HG02763 (cell line): Measurements from ENCODE around the gene CREB5.
"Not testable (repeated sequence)": the region's sequence is repeated elsewhere in the genome, so short reads cannot be mapped to it uniquely, and the experiment has no call there.

Experiments used
- ATAC-seq: cut with Tn5 transposase; IDR thresholded peaks from one replicate; pipeline ENCODE4 v1.9.1; 2021; ENCODE audit warnings: mild to moderate bottlenecking, moderate library complexity; ENCODE audit not compliant: unreplicated experiment

The CREB5 gene

DNA sequence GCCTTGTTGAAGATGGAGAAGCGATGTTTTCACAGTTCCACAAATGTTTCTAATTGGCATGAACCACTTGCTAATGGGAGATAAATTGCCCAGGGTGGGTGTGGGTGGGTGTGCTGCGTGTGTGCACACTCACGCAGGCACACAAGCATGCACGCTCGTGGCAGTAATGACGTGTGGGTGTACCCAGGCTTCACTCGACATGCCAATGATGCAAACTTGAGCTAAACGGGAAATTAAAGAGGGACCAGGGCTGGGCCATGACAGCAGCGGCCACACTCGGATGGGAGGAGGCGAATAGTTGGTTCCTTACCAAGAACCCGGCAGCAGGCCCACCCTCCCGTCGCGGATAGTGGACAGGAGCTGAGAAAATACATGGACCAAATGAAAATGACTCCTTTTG, 386.0 kb downstream of the CREB5 start:
- no peak for ATAC-seq

- ATAC-seq: no peak
Observed at GRCh38 chr7:28799619-28800018, 387.3 kb downstream of the CREB5 start.

GRCh38 chr7:28800150-28800549, 387.8 kb downstream of the CREB5 start:
- no peak for ATAC-seq

DNA sequence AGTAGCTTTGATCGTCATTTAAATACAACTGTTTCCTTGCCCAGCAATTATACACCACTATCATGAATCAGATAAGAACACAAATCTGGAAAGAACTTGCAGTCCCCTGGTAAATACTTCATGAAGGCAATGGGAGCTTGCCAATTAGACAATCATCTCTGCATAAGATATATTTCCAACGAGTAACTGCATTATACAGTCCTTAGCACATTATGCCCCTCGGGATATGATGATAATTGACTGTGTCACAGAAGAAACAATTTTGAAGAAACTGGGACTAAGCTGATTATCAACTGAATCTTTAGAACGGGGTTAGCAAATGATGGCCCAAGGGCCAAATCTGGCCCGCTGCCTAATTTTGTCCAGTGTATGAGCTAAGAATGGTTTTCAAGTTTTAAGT, 390.1 kb downstream of the CREB5 start:
- ATAC-seq: no peak

GRCh38 chr7:28804157-28804556, 391.8 kb downstream of the CREB5 start:
- no peak for ATAC-seq

DNA sequence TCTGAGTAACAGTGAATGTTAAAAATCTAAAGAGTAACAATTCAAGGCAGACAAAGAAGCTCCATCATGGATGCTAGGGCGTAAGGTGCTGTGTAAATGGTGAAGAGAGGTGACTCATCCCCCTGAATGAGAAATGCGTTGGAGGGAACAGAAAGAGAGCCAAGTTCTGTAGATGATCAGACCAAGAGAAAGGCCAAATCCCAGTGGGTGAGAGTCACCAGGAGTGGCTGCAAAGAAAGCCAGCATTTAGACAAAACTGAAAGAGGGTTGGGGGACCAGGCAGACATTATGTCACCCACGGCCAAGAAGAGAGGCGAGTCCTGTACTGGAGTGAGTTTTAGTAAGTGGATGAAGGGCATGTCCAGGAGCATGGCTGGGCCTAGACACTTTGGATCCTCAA, 392.7 kb downstream of the CREB5 start:
- ATAC-seq: no peak

DNA sequence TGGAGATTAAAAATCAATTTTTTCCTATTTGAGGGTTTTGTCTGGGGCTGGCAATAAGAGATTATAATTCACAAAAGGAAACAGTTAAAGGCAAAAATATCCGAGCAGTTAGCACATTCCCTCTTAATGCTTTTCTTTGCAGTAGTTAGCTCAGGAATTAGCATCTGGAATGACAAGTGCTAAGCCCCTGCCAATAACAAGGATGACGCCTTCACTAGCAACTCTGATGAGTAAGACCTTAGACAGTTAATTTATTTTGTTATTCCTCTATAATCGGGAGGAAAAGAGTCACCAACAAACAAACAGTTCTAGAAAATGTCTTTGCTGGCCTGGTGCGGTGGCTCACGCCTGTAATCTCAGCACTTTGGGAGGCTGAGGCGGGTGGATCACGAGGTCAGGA, 394.5 kb downstream of the CREB5 start:
- no peak for ATAC-seq

- no peak for ATAC-seq
Observed at GRCh38 chr7:28807396-28807994, 395.2 kb downstream of the CREB5 start.

DNA sequence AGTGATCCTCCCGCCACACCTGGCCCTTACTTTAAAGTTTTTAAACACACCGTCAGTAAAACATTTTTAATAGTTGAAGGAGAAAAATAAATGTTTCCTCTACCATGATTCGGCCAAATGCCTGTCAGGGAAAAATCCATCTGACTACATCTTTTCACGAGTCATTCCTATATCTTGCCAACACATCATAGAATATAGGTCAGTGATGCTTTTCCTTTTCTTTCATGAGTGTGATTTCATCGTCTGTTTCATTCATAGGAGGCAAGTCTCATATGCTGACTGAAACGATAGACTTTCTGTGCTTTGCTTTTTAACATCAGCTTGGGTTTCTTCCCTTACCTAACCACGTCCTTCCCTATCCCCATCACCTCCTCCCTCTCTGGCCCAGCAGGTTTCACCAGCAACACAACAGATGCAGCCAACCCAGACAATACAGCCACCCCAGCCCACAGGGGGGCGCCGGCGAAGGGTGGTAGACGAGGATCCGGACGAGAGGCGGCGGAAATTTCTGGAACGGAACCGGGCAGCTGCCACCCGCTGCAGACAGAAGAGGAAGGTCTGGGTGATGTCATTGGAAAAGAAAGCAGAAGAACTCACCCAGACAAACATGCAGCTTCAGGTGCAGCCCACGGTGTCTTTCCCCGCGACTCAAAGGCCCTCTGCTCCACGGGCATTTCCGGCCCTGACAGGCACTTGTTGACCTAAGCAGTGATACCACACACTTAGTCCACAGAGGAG, 396.6 kb downstream of the CREB5 start:
- peak; percentile 41 for ATAC-seq

GRCh38 chr7:28811008-28811407, 398.7 kb downstream of the CREB5 start:
- no peak for ATAC-seq

GRCh38 chr7:28811701-28812430, 399.5 kb downstream of the CREB5 start:
- no peak for ATAC-seq

GRCh38 chr7:28812616-28813015, 400.3 kb downstream of the CREB5 start:
- ATAC-seq: no peak

GRCh38 chr7:28813243-28813962, 401.1 kb downstream of the CREB5 start:
- peak; percentile 37 for ATAC-seq

- ATAC-seq: peak; percentile 44
Observed at GRCh38 chr7:28815369-28815927, 403.1 kb downstream of the CREB5 start.

GRCh38 chr7:28815928-28816373, 403.6 kb downstream of the CREB5 start:
- peak; percentile 75 for ATAC-seq

GRCh38 chr7:28818996-28819395, 406.7 kb downstream of the CREB5 start:
- ATAC-seq: no peak

DNA sequence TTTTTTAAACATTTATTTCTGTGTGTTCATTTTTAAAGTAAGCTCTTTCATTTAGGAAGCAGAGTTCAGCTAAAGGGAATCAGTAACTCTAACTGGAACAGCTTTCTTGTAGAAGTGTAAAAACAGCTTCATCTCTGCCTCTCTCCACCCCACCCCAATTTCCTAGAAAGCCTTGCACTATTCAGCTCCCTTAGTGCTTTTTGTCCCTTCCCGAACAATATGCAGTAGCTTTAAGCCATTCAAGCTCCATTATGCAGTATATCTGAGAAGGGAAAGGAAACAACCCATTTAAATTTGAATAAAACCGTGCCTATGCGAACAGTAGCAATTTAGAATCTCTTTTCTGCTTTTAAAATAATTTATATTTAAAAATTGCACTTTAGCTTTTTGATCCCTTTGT, 411.3 kb downstream of the CREB5 start:
- no peak for ATAC-seq

- ATAC-seq: not testable (repeated sequence)
Observed at GRCh38 chr7:28825817-28826448, 413.6 kb downstream of the CREB5 start.

DNA sequence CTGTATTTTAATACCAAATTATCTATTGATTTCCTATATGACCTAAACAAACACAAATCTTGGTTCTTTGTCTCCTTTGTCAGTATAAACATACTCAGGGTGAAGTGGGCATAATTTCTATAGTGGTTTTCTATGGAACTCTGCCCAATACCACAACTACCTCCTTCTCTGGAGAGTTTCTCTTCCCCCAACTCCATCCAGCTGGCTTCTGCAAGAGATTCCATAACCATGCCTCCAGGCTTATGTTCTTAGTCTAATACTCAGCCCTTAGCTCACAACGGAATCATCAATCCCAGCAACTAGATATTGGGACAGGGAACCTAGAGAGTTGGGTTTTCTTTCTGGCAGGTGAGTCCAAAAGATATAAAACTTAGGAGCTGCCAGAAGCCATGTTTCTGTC, 418.5 kb downstream of the CREB5 start:
- no peak for ATAC-seq

DNA sequence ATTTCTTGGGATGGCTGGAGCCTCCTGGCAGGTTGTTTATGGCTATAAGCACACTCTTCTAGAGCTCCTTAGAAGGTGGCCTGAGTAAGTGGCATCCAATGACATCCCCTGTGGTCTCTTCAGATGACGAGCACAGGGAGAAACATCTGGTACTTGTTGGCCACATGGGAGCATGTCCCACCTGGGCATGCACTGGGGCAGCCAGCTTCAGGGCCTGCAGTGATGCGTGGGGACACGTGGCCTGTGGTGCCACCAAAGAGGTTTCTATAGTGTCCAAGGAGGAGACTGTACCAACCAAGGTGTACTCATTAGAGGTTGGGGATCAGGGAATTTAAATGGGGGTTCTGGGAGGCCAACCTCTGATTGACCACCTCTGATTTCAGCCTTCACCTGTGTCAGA, 420.4 kb downstream of the CREB5 start:
- no peak for ATAC-seq

DNA sequence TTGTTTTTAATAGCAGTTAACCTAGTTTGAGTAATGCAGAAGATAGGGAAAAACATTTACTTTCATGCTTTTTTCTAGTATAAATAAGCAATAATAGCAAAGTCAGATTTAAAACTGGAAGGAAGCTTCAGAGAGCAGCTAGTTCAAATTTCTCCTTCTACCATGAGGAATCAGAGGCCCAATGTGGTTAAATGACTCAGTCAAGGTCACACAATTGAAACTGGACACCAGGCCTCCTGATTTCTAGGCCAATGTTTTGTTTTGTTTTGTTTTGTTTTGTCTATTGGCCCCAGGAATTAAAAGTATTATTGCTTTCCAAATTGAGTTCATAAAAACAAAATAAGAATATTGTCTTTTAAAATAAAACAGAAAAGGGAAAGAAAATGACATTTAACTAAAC, 423.5 kb downstream of the CREB5 start:
- no peak for ATAC-seq
